ENCODE data around the gene ALOX12.

- TF ChIP-seq CTCF (IDR thresholded peaks at IDR 0.05) (no peak), POLR2A (IDR thresholded peaks at IDR 0.05) (no peak)
Measured at GRCh38 chr17:6948562-6948961, 47.3 kb upstream of the ALOX12 start.
